Activated naive CD4-positive, alpha-beta T cell treated with anti-CD3 and anti-CD28 coated beads for 36 hours (primary cell): Measurements from ENCODE around the gene WNT7A. TPM values are rescaled to one million over a fixed set of nuclear protein-coding genes. Genes with fewer than 3 reads are reported as not detected.

Source experiments
- CTCF ChIA-PET: fragments of 350-600 bp; sonication (Branson Sonifier 250); formaldehyde crosslinking; loops from one replicate; lab custom pipeline; 2021; ENCODE audit warnings: antibody characterized with exemption; lab: Charles Lee
- DNase-seq: peaks from one replicate; pipeline ENCODE4 v3.0.0-alpha.2; 2020
- H3K27ac Mint-ChIP-seq: one replicate; pipeline ENCODE4 v1.8.0; 2021; ENCODE audit warnings: mild to moderate bottlenecking, mixed read lengths
- H3K27me3 Mint-ChIP-seq: one replicate; pipeline ENCODE4 v1.8.0; 2021; ENCODE audit warnings: low read depth, mixed read lengths
- H3K36me3 Mint-ChIP-seq: one replicate; pipeline ENCODE4 v1.8.0; 2021; ENCODE audit warnings: low read depth, mixed read lengths
- H3K4me1 Mint-ChIP-seq: one replicate; pipeline ENCODE4 v1.8.0; 2021; ENCODE audit warnings: low read depth, mixed read lengths
- H3K4me3 Mint-ChIP-seq: one replicate; pipeline ENCODE4 v1.8.0; 2021; ENCODE audit warnings: mild to moderate bottlenecking, moderate library complexity, mixed read lengths
- H3K9me3 Mint-ChIP-seq: one replicate; pipeline ENCODE4 v1.8.0; 2021; ENCODE audit warnings: mixed read lengths
- intact Hi-C: fragments of 100-400 bp; cut with micrococcal nuclease; formaldehyde crosslinking; loops from one replicate; pipeline ENCODE4 v1.15.1; 2023
- total RNA-seq, 2 experiments: library from RNA; stranded (reverse); gene quantifications; one replicate each; pipeline ENCODE4 v1.2.3, GENCODE V29; 2021

Gene WNT7A
- total RNA-seq, 2 experiments from 2014 or later, result 0.07 to 0.10 TPM

GRCh38 chr3:13792512-13793371, 87.1 kb downstream of the WNT7A start:
- Mint-ChIP-seq H3K9me3 (no peaks in the 10 kb centered on the region), H3K36me3 (no peaks in the 10 kb centered on the region), H3K27me3 (no peaks in the 10 kb centered on the region), H3K4me3 (no peak overlapping the region), H3K27ac (no peak overlapping the region), H3K4me1 (peaks cover 1% of the 10 kb centered on the region)
- intact Hi-C loops, result no loop called here
- CTCF ChIA-PET, result no interaction called here
- DNase-seq, result no peak

- DNase-seq, result no peak
- Mint-ChIP-seq H3K27ac (no peak overlapping the region), H3K36me3 (no peaks in the 10 kb centered on the region), H3K9me3 (no peaks in the 10 kb centered on the region), H3K4me3 (no peak overlapping the region), H3K4me1 (peaks cover 1% of the 10 kb centered on the region), H3K27me3 (no peaks in the 10 kb centered on the region)
- intact Hi-C loops, result no loop called here
- CTCF ChIA-PET, result no interaction called here
Measured at GRCh38 chr3:13792051-13792490, 87.8 kb downstream of the WNT7A start.

GRCh38 chr3:13791198-13792050, 88.4 kb downstream of the WNT7A start:
- DNase-seq, result no peak
- no peak overlapping the region for H3K4me3 Mint-ChIP-seq
- intact Hi-C loops, result no loop called here
- no peaks in the 10 kb centered on the region for H3K9me3 Mint-ChIP-seq
- H3K4me1 Mint-ChIP-seq, result peaks cover 1% of the 10 kb centered on the region
- no peaks in the 10 kb centered on the region for H3K27me3 Mint-ChIP-seq
- no peak overlapping the region for H3K27ac Mint-ChIP-seq
- H3K36me3 Mint-ChIP-seq, result no peaks in the 10 kb centered on the region
- CTCF ChIA-PET, result interaction anchor here (1.8 kb wide), 1 partner anchor 94 kb away, joined by 4 read pairs; no protein-coding TSS in a partner anchor

GRCh38 chr3:13790376-13791197, 89.3 kb downstream of the WNT7A start:
- no peaks in the 10 kb centered on the region for H3K36me3 Mint-ChIP-seq
- H3K4me1 Mint-ChIP-seq, result peaks cover 1% of the 10 kb centered on the region
- intact Hi-C loops, result no loop called here
- H3K27me3 Mint-ChIP-seq, result no peaks in the 10 kb centered on the region
- H3K27ac Mint-ChIP-seq, result no peak overlapping the region
- no peak for DNase-seq
- CTCF ChIA-PET, result interaction anchor here (0.6 to 1.8 kb wide), 4 partner anchors 16 to 141 kb away, joined by 3 to 4 read pairs (median 3); partner anchors contain the start of gene WNT7A
- H3K9me3 Mint-ChIP-seq, result no peaks in the 10 kb centered on the region
- no peak overlapping the region for H3K4me3 Mint-ChIP-seq

- H3K4me3 Mint-ChIP-seq, result no peak overlapping the region
- CTCF ChIA-PET, result no interaction called here
Measured at GRCh38 chr3:13788522-13789424, 91.1 kb downstream of the WNT7A start.

GRCh38 chr3:13787533-13788132, 92.2 kb downstream of the WNT7A start:
- intact Hi-C loops, result no loop called here
- peaks cover 3% of the 10 kb centered on the region for H3K27me3 Mint-ChIP-seq
- no peak for DNase-seq
- H3K9me3 Mint-ChIP-seq, result no peaks in the 10 kb centered on the region
- CTCF ChIA-PET, result no interaction called here
- H3K36me3 Mint-ChIP-seq, result no peaks in the 10 kb centered on the region
- peaks cover 3% of the 10 kb centered on the region for H3K4me1 Mint-ChIP-seq
- no peak overlapping the region for H3K27ac Mint-ChIP-seq
- no peak overlapping the region for H3K4me3 Mint-ChIP-seq

More at GRCh38 chr3:13788522-13789424, 91.1 kb downstream of the WNT7A start:
- Mint-ChIP-seq H3K9me3 (no peaks in the 10 kb centered on the region), H3K27me3 (no peaks in the 10 kb centered on the region), H3K36me3 (no peaks in the 10 kb centered on the region), H3K27ac (no peak overlapping the region), H3K4me1 (peaks cover 1% of the 10 kb centered on the region)
- no peak for DNase-seq
- intact Hi-C loops, result no loop called here

- H3K27ac Mint-ChIP-seq, result no peak overlapping the region
- H3K4me1 Mint-ChIP-seq, result peaks cover 4% of the 10 kb centered on the region
- no peak overlapping the region for H3K4me3 Mint-ChIP-seq
- intact Hi-C loops, result no loop called here
- H3K36me3 Mint-ChIP-seq, result no peaks in the 10 kb centered on the region
- H3K27me3 Mint-ChIP-seq, result peaks cover 5% of the 10 kb centered on the region
- no peak for DNase-seq
- CTCF ChIA-PET, result interaction anchor here (1.0 kb wide), 1 partner anchor 94 kb away, joined by 3 read pairs; no protein-coding TSS in a partner anchor
- no peaks in the 10 kb centered on the region for H3K9me3 Mint-ChIP-seq
Measured at GRCh38 chr3:13786811-13787210, 93.1 kb downstream of the WNT7A start.

GRCh38 chr3:13785853-13786436, 93.9 kb downstream of the WNT7A start:
- Mint-ChIP-seq H3K27me3 (peaks cover 5% of the 10 kb centered on the region), H3K36me3 (no peaks in the 10 kb centered on the region), H3K4me3 (no peak overlapping the region), H3K27ac (no peak overlapping the region), H3K9me3 (no peaks in the 10 kb centered on the region), H3K4me1 (peaks cover 4% of the 10 kb centered on the region)
- DNase-seq, result no peak
- intact Hi-C loops, result no loop called here
- CTCF ChIA-PET, result interaction anchor here (1.0 kb wide), 1 partner anchor 95 kb away, joined by 3 read pairs; no protein-coding TSS in a partner anchor

- no peak overlapping the region for H3K27ac Mint-ChIP-seq
- no peak for DNase-seq
- no peak overlapping the region for H3K4me3 Mint-ChIP-seq
- H3K27me3 Mint-ChIP-seq, result peaks cover 5% of the 10 kb centered on the region
- H3K4me1 Mint-ChIP-seq, result peaks cover 4% of the 10 kb centered on the region
- no peaks in the 10 kb centered on the region for H3K36me3 Mint-ChIP-seq
- intact Hi-C loops, result no loop called here
- H3K9me3 Mint-ChIP-seq, result no peaks in the 10 kb centered on the region
- CTCF ChIA-PET, result no interaction called here
Measured at GRCh38 chr3:13785351-13785750, 94.5 kb downstream of the WNT7A start.

GRCh38 chr3:13783476-13783875, 96.4 kb downstream of the WNT7A start:
- no peak overlapping the region for H3K27ac Mint-ChIP-seq
- CTCF ChIA-PET, result interaction anchor here (1.2 kb wide), 1 partner anchor 39 kb away, joined by 3 read pairs; no protein-coding TSS in a partner anchor

More at GRCh38 chr3:13783476-13783875, 96.4 kb downstream of the WNT7A start:
- Mint-ChIP-seq H3K4me3 (no peak overlapping the region), H3K9me3 (no peaks in the 10 kb centered on the region), H3K27me3 (peaks cover 5% of the 10 kb centered on the region), H3K4me1 (peaks cover 4% of the 10 kb centered on the region), H3K36me3 (no peaks in the 10 kb centered on the region)
- DNase-seq, result no peak
- intact Hi-C loops, result no loop called here
